ENCODE data around the gene LTC4S.
A peak's percentile ranks its signal among the peaks of the same experiment; 100 is the strongest.

The LTC4S gene

DNA sequence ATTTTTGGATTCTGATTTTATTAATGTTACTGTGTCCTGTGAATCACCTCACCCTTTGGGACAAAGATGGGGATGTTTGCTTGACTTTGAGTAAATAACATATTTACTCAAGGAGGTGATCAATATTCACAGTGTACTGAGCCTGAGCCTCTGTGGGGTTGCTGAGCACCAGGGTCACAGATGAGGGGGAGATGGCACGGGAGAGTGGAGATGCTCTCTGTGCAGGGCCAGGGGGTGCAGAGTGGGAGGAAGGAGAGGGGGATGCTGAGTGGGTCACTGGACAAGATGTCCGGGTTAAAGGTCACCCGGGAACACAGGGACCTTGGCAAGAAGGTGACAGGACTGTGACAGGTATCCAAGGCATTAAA is 30.9 kb downstream of the LTC4S start (continued):
- TF ChIP-seq TOX (CRISPR knock-in tag; IDR thresholded peaks at IDR 0.05; ENCODE audit: borderline replicate concordance), result no peak
- no peak for TF ChIP-seq ZFP30 (CRISPR knock-in tag; IDR thresholded peaks at IDR 0.05)
- TF ChIP-seq ZNF70 (CRISPR knock-in tag; IDR thresholded peaks at IDR 0.05), result no peak
- no peak for TF ChIP-seq ISL1 (CRISPR knock-in tag; IDR thresholded peaks at IDR 0.05)
- TF ChIP-seq BACH2 (CRISPR knock-in tag; IDR thresholded peaks at IDR 0.05; ENCODE audit: borderline replicate concordance), result no peak
- no peak for TF ChIP-seq SNAI2 (CRISPR knock-in tag; IDR thresholded peaks at IDR 0.05)

DNA sequence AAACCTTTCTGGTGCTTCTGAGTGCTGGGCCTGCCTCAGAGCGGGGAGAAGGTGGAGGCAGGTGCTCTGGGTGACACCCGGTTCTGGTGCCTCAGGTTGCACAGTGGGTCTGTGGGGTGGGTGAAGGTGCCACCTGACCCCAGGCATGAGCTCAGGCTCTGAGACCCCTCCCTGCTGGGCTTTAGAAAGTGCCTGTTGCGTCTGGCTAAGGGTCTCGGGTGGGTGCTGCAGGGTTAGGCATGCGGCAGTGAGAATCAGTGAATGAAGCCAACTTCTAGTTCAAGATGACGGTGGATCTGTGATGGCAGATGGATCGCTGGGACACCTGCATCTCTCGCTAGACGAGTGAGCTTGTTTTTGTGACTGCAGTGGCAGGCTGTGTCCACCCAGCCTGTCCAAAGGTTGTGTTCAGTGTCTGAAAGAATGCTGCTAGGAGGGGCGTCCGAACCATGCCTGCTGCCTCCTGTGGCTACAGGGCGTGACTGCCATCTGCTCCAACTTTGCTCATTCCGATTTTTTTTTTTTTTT is 31.9 kb downstream of the LTC4S start:
- TF ChIP-seq TCF4 (CRISPR knock-in tag; IDR thresholded peaks at IDR 0.05; ENCODE audit: borderline replicate concordance) (no peak), BACH2 (CRISPR knock-in tag; IDR thresholded peaks at IDR 0.05; ENCODE audit: borderline replicate concordance) (no peak), ZFP30 (CRISPR knock-in tag; IDR thresholded peaks at IDR 0.05) (no peak), ZNF70 (CRISPR knock-in tag; IDR thresholded peaks at IDR 0.05) (no peak), ARNTL (CRISPR knock-in tag; IDR thresholded peaks at IDR 0.05; ENCODE audit: borderline replicate concordance, low read depth) (no peak), GLIS3 (CRISPR knock-in tag; IDR thresholded peaks at IDR 0.05) (no peak), PPARA (CRISPR knock-in tag; IDR thresholded peaks at IDR 0.05; ENCODE audit: borderline replicate concordance) (no peak), ZC3H10 (CRISPR knock-in tag; IDR thresholded peaks at IDR 0.05) (no peak), ZFP3 (CRISPR knock-in tag; IDR thresholded peaks at IDR 0.05) (no peak), OSR1 (CRISPR knock-in tag; IDR thresholded peaks at IDR 0.05) (no peak)
- TF ChIP-seq, protein P1, sequence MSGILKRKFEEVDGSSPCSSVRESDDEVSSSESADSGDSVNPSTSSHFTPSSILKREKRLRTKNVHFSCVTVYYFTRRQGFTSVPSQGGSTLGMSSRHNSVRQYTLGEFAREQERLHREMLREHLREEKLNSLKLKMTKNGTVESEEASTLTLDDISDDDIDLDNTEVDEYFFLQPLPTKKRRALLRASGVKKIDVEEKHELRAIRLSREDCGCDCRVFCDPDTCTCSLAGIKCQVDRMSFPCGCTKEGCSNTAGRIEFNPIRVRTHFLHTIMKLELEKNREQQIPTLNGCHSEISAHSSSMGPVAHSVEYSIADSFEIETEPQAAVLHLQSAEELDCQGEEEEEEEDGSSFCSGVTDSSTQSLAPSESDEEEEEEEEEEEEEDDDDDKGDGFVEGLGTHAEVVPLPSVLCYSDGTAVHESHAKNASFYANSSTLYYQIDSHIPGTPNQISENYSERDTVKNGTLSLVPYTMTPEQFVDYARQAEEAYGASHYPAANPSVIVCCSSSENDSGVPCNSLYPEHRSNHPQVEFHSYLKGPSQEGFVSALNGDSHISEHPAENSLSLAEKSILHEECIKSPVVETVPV (CRISPR knock-in tag; IDR thresholded peaks at IDR 0.05), result no peak
- ATAC-seq, result no peak

DNA sequence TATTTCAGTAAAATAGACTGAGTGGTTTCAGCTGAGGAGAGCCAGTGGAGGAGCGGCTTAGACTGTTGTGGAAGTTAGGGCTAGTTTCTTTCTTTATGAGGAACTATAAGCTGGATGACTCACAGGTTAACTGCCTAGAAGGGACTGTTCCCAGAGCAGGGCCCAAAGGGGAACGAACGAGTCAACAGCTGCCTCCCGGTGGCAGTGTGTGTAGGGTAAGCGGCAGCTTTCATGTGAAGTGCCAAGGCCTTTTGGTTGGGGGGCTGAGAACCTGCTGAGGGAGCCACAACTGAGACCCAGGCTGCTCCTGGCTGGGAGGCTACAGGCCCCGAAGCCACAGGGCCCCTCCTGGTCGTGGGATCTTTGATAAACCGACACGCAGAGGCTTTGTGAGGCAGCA is 33.9 kb downstream of the LTC4S start:
- ATAC-seq, result peak; percentile 12

More for the DNA sequence above, 33.9 kb downstream of the LTC4S start:
- TF ChIP-seq, protein P1 (CRISPR knock-in tag; IDR thresholded peaks at IDR 0.05), result no peak
- TF ChIP-seq, protein P2, sequence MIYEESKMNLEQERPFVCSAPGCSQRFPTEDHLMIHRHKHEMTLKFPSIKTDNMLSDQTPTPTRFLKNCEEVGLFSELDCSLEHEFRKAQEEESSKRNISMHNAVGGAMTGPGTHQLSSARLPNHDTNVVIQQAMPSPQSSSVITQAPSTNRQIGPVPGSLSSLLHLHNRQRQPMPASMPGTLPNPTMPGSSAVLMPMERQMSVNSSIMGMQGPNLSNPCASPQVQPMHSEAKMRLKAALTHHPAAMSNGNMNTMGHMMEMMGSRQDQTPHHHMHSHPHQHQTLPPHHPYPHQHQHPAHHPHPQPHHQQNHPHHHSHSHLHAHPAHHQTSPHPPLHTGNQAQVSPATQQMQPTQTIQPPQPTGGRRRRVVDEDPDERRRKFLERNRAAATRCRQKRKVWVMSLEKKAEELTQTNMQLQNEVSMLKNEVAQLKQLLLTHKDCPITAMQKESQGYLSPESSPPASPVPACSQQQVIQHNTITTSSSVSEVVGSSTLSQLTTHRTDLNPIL (CRISPR knock-in tag; IDR thresholded peaks at IDR 0.05; ENCODE audit: low read depth), result no peak; the same call in 1 of the 2 replicates
- TF ChIP-seq TCF4 (CRISPR knock-in tag; IDR thresholded peaks at IDR 0.05; ENCODE audit: borderline replicate concordance), result no peak
- no peak for TF ChIP-seq ZC3H10 (CRISPR knock-in tag; IDR thresholded peaks at IDR 0.05)
- TF ChIP-seq ZFP30 (CRISPR knock-in tag; IDR thresholded peaks at IDR 0.05), result no peak
- no peak for TF ChIP-seq ZFP3 (CRISPR knock-in tag; IDR thresholded peaks at IDR 0.05)
- no peak for TF ChIP-seq ESRRG (CRISPR knock-in tag; IDR thresholded peaks at IDR 0.05)
- no peak for TF ChIP-seq ARNTL (CRISPR knock-in tag; IDR thresholded peaks at IDR 0.05; ENCODE audit: borderline replicate concordance, low read depth)
- TF ChIP-seq, protein P3, sequence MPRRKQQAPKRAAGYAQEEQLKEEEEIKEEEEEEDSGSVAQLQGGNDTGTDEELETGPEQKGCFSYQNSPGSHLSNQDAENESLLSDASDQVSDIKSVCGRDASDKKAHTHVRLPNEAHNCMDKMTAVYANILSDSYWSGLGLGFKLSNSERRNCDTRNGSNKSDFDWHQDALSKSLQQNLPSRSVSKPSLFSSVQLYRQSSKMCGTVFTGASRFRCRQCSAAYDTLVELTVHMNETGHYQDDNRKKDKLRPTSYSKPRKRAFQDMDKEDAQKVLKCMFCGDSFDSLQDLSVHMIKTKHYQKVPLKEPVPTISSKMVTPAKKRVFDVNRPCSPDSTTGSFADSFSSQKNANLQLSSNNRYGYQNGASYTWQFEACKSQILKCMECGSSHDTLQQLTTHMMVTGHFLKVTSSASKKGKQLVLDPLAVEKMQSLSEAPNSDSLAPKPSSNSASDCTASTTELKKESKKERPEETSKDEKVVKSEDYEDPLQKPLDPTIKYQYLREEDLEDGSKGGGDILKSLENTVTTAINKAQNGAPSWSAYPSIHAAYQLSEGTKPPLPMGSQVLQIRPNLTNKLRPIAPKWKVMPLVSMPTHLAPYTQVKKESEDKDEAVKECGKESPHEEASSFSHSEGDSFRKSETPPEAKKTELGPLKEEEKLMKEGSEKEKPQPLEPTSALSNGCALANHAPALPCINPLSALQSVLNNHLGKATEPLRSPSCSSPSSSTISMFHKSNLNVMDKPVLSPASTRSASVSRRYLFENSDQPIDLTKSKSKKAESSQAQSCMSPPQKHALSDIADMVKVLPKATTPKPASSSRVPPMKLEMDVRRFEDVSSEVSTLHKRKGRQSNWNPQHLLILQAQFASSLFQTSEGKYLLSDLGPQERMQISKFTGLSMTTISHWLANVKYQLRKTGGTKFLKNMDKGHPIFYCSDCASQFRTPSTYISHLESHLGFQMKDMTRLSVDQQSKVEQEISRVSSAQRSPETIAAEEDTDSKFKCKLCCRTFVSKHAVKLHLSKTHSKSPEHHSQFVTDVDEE (CRISPR knock-in tag; IDR thresholded peaks at IDR 0.05), result no peak
- TF ChIP-seq ZNF565 (CRISPR knock-in tag; conservative IDR thresholded peaks at IDR 0.05; ENCODE audit: low read depth), result no peak
- TF ChIP-seq GLIS3 (CRISPR knock-in tag; IDR thresholded peaks at IDR 0.05), result no peak
- TF ChIP-seq SNAI2 (CRISPR knock-in tag; IDR thresholded peaks at IDR 0.05), result no peak
- TF ChIP-seq CSDC2 (CRISPR knock-in tag; IDR thresholded peaks at IDR 0.05), result no peak
- TF ChIP-seq, protein P4, sequence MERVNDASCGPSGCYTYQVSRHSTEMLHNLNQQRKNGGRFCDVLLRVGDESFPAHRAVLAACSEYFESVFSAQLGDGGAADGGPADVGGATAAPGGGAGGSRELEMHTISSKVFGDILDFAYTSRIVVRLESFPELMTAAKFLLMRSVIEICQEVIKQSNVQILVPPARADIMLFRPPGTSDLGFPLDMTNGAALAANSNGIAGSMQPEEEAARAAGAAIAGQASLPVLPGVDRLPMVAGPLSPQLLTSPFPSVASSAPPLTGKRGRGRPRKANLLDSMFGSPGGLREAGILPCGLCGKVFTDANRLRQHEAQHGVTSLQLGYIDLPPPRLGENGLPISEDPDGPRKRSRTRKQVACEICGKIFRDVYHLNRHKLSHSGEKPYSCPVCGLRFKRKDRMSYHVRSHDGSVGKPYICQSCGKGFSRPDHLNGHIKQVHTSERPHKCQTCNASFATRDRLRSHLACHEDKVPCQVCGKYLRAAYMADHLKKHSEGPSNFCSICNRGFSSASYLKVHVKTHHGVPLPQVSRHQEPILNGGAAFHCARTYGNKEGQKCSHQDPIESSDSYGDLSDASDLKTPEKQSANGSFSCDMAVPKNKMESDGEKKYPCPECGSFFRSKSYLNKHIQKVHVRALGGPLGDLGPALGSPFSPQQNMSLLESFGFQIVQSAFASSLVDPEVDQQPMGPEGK (CRISPR knock-in tag; IDR thresholded peaks at IDR 0.05; ENCODE audit: borderline replicate concordance), result no peak; the same call in 1 of the 2 replicates
- TF ChIP-seq ISL1 (CRISPR knock-in tag; IDR thresholded peaks at IDR 0.05), result no peak
- no peak for TF ChIP-seq TOX (CRISPR knock-in tag; IDR thresholded peaks at IDR 0.05; ENCODE audit: borderline replicate concordance)
- no peak for TF ChIP-seq ZNF8 (CRISPR knock-in tag; IDR thresholded peaks at IDR 0.05)
- TF ChIP-seq, protein P5, sequence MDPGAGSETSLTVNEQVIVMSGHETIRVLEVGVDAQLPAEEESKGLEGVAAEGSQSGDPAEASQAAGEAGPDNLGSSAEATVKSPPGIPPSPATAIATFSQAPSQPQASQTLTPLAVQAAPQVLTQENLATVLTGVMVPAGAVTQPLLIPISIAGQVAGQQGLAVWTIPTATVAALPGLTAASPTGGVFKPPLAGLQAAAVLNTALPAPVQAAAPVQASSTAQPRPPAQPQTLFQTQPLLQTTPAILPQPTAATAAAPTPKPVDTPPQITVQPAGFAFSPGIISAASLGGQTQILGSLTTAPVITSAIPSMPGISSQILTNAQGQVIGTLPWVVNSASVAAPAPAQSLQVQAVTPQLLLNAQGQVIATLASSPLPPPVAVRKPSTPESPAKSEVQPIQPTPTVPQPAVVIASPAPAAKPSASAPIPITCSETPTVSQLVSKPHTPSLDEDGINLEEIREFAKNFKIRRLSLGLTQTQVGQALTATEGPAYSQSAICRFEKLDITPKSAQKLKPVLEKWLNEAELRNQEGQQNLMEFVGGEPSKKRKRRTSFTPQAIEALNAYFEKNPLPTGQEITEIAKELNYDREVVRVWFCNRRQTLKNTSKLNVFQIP (CRISPR knock-in tag; IDR thresholded peaks at IDR 0.05; ENCODE audit: borderline replicate concordance, low read depth), result no peak
- no peak for TF ChIP-seq RARB (CRISPR knock-in tag; IDR thresholded peaks at IDR 0.05)
- TF ChIP-seq ZNF70 (CRISPR knock-in tag; IDR thresholded peaks at IDR 0.05), result no peak

Data from SK-N-SH treated with all-trans-retinoic acid at 6 μM for 48 hours (cell line).